Neural progenitor cell (in vitro differentiated cells): ENCODE results near the gene EDC4.

ENCODE experiments used
- EZH2 ChIP-seq: fragments of 200-600 bp; sonication (generic); IDR thresholded peaks from 2 replicates; pipeline ENCODE4 v1.6.1; 2017; ENCODE audit warnings: antibody characterized with exemption, mild to moderate bottlenecking, moderate library complexity
- TF ChIP-seq, protein P1 (sequence below): fragments of 200-600 bp; sonication (generic); IDR thresholded peaks from 2 replicates; pipeline ENCODE4 v1.5.1; 2017; ENCODE audit warnings: antibody characterized with exemption, mild to moderate bottlenecking

DNA sequence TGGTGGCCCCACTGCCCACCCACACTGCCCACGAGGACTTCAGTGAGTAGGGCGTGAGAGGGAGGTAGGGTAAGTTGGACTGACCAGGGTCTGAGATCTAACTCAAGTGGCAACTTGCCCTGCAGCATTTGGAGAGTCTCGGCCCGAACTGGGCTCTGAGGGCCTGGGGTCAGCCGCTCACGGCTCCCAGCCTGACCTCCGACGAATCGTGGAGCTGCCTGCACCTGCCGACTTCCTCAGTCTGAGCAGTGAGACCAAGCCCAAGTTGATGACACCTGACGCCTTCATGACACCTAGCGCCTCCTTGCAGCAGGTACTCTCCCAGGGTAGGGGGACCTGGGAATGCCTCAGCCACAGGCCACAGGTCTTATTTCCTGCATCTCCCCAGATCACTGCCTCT lies 6.6 kb downstream of the EDC4 start:
- TF ChIP-seq, protein P1, sequence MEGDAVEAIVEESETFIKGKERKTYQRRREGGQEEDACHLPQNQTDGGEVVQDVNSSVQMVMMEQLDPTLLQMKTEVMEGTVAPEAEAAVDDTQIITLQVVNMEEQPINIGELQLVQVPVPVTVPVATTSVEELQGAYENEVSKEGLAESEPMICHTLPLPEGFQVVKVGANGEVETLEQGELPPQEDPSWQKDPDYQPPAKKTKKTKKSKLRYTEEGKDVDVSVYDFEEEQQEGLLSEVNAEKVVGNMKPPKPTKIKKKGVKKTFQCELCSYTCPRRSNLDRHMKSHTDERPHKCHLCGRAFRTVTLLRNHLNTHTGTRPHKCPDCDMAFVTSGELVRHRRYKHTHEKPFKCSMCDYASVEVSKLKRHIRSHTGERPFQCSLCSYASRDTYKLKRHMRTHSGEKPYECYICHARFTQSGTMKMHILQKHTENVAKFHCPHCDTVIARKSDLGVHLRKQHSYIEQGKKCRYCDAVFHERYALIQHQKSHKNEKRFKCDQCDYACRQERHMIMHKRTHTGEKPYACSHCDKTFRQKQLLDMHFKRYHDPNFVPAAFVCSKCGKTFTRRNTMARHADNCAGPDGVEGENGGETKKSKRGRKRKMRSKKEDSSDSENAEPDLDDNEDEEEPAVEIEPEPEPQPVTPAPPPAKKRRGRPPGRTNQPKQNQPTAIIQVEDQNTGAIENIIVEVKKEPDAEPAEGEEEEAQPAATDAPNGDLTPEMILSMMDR, result no peak
- TF ChIP-seq EZH2, result no peak
